Measurements from ENCODE around the gene CD109. TPM values are rescaled to one million over a fixed set of nuclear protein-coding genes. Genes with fewer than 3 reads are reported as not detected.

The CD109 gene
- total RNA-seq, 1 experiment from 2014 or later, result 46.1 TPM

DNA sequence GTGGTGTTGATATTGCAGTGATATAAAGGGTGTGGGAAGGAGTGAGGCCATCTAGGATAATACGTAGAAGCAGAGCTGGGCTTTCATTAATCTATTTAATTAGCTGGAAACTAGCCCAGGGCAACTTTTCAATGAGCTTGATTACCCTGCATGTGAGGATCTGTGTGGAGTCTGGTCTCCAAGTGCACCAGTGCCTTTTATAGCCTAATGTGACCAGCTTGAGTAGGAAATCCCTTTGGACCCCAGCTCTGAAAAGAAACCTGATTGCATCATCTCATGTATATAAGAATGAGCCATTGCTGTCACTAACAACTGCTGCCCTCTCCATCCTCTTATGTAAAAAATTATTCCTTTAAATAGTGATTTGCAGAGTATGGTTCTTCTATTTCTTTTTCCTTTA, 72.6 kb downstream of the CD109 start:
- no TSS peak for BruUV-seq (replicated peaks)
- no peak overlapping the region for H3K4me3 ChIP-seq (ENCODE audit: low read depth in 2 of 2, low read length in 2 of 2)
- peaks cover 2% of the 10 kb centered on the region; the same call in 1 of the 2 replicates for H3K4me1 ChIP-seq (ENCODE audit: control insufficient read depth, insufficient read depth, low read length)
- ChIA-PET POLR2A (no interaction called here), CTCF (no interaction called here)
- TF ChIP-seq, protein P1, sequence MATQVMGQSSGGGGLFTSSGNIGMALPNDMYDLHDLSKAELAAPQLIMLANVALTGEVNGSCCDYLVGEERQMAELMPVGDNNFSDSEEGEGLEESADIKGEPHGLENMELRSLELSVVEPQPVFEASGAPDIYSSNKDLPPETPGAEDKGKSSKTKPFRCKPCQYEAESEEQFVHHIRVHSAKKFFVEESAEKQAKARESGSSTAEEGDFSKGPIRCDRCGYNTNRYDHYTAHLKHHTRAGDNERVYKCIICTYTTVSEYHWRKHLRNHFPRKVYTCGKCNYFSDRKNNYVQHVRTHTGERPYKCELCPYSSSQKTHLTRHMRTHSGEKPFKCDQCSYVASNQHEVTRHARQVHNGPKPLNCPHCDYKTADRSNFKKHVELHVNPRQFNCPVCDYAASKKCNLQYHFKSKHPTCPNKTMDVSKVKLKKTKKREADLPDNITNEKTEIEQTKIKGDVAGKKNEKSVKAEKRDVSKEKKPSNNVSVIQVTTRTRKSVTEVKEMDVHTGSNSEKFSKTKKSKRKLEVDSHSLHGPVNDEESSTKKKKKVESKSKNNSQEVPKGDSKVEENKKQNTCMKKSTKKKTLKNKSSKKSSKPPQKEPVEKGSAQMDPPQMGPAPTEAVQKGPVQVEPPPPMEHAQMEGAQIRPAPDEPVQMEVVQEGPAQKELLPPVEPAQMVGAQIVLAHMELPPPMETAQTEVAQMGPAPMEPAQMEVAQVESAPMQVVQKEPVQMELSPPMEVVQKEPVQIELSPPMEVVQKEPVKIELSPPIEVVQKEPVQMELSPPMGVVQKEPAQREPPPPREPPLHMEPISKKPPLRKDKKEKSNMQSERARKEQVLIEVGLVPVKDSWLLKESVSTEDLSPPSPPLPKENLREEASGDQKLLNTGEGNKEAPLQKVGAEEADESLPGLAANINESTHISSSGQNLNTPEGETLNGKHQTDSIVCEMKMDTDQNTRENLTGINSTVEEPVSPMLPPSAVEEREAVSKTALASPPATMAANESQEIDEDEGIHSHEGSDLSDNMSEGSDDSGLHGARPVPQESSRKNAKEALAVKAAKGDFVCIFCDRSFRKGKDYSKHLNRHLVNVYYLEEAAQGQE (IDR thresholded peaks at IDR 0.05; ENCODE audit: insufficient read depth in 1 of 2, low read depth in 2 of 2, low read length in 1 of 2), result no peak
- TF ChIP-seq POLR2AphosphoS5 (IDR thresholded peaks at IDR 0.05; ENCODE audit: low read depth, low read length) (no peak), TCF7L2 (IDR thresholded peaks at IDR 0.05; ENCODE audit: low read depth, low read length) (no peak), SIN3A (IDR thresholded peaks at IDR 0.05; ENCODE audit: borderline replicate concordance, insufficient read depth, low read depth, low read length) (no peak)
- TF ChIP-seq, protein P2, sequence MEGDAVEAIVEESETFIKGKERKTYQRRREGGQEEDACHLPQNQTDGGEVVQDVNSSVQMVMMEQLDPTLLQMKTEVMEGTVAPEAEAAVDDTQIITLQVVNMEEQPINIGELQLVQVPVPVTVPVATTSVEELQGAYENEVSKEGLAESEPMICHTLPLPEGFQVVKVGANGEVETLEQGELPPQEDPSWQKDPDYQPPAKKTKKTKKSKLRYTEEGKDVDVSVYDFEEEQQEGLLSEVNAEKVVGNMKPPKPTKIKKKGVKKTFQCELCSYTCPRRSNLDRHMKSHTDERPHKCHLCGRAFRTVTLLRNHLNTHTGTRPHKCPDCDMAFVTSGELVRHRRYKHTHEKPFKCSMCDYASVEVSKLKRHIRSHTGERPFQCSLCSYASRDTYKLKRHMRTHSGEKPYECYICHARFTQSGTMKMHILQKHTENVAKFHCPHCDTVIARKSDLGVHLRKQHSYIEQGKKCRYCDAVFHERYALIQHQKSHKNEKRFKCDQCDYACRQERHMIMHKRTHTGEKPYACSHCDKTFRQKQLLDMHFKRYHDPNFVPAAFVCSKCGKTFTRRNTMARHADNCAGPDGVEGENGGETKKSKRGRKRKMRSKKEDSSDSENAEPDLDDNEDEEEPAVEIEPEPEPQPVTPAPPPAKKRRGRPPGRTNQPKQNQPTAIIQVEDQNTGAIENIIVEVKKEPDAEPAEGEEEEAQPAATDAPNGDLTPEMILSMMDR (IDR thresholded peaks at IDR 0.05), result no peak
- in situ Hi-C loops (cut with HindIII; ENCODE audit: low pct_unique_long_range_greater_than_20kb, low sequenced_read_pairs) (no loop called here), intact Hi-C loops (cut with micrococcal nuclease; ENCODE audit: unreplicated experiment) (no loop called here)
- no peaks in the 10 kb centered on the region for H3K9me3 ChIP-seq (ENCODE audit: control insufficient read depth, insufficient read depth, low read depth, low read length)
- no peaks in the 10 kb centered on the region for H3K27me3 ChIP-seq (ENCODE audit: control insufficient read depth, insufficient read depth, low read length)
- DNase-seq (ENCODE audit: low read depth, low spot score), result no peak
- H3K27ac ChIP-seq (ENCODE audit: low read length), result peak overlapping the region; percentile 36; the same call in 1 of the 2 replicates
- no peak for ATAC-seq
- H3K36me3 ChIP-seq (ENCODE audit: control insufficient read depth, insufficient read depth, low read length), result peaks cover 4% of the 10 kb centered on the region; the same call in 1 of the 2 replicates

DNA sequence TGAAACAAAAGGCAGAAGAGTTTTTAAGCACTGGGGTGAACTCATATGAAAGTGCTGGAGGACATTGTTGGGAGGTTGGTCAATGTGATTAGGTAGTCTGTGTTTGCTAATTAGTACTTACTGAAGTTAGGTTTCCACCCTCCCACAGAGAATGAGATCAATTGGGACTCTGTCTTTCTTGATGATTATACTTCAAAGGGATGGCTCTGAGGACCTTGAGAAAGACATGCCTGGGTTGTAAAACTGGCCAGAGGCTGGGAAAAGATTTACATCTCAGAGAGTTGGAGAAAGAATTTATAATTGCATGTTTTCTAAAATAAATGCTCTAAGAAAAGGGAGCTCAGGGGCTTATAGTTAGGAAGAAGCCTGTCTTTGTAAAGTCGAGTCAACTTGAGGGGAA, 74.0 kb downstream of the CD109 start:
- H3K4me1 ChIP-seq (ENCODE audit: control insufficient read depth, insufficient read depth, low read length), result peaks cover 16% of the 10 kb centered on the region
- ChIA-PET CTCF (no interaction called here), POLR2A (no interaction called here)
- H3K27ac ChIP-seq (ENCODE audit: low read length), result no peak overlapping the region
- in situ Hi-C loops (cut with HindIII; ENCODE audit: low pct_unique_long_range_greater_than_20kb, low sequenced_read_pairs), result no loop called here
- BruUV-seq (replicated peaks), result no TSS peak
- DNase-seq (ENCODE audit: low read depth, low spot score) (no peak), ATAC-seq (no peak)
- peaks cover 4% of the 10 kb centered on the region; the same call in 1 of the 2 replicates for H3K36me3 ChIP-seq (ENCODE audit: control insufficient read depth, insufficient read depth, low read length)
- TF ChIP-seq, protein P1 (IDR thresholded peaks at IDR 0.05; ENCODE audit: insufficient read depth in 1 of 2, low read depth in 2 of 2, low read length in 1 of 2), result no peak
- TF ChIP-seq SIN3A (IDR thresholded peaks at IDR 0.05; ENCODE audit: borderline replicate concordance, insufficient read depth, low read depth, low read length), result no peak
- no peak for TF ChIP-seq TCF7L2 (IDR thresholded peaks at IDR 0.05; ENCODE audit: low read depth, low read length)
- TF ChIP-seq POLR2AphosphoS5 (IDR thresholded peaks at IDR 0.05; ENCODE audit: low read depth, low read length), result no peak
- TF ChIP-seq, protein P2 (IDR thresholded peaks at IDR 0.05), result no peak
- no peak overlapping the region for H3K4me3 ChIP-seq (ENCODE audit: low read depth in 2 of 2, low read length in 2 of 2)
- intact Hi-C loops (cut with micrococcal nuclease; ENCODE audit: unreplicated experiment), result no loop called here
- no peaks in the 10 kb centered on the region for H3K9me3 ChIP-seq (ENCODE audit: control insufficient read depth, insufficient read depth, low read depth, low read length)
- no peaks in the 10 kb centered on the region for H3K27me3 ChIP-seq (ENCODE audit: control insufficient read depth, insufficient read depth, low read length)

Measured in Panc1 (cell line).